KMS-11 (cell line): Measurements from ENCODE around the gene SMAD3.
A peak's percentile ranks its signal among the peaks of the same experiment; 100 is the strongest.

Source experiments
- H2AFZ ChIP-seq: fragments of 200-600 bp; sonication (generic); 2 replicates; pipeline ENCODE4 v1.6.1; 2016; ENCODE audit warnings: antibody characterized with exemption, mixed run types, low read depth
- H3K27ac ChIP-seq: fragments of 200-600 bp; sonication (generic); 2 replicates; pipeline ENCODE4 v1.6.1; 2016; ENCODE audit warnings: mild to moderate bottlenecking, mixed run types
- H3K27me3 ChIP-seq: fragments of 200-600 bp; sonication (generic); 2 replicates; pipeline ENCODE4 v1.6.1; 2017; ENCODE audit warnings: mild to moderate bottlenecking, low read depth, mixed run types, moderate library complexity; ENCODE audit not compliant: insufficient read depth
- H3K36me3 ChIP-seq: fragments of 200-600 bp; sonication (generic); 2 replicates; pipeline ENCODE4 v1.6.1; 2017; ENCODE audit warnings: mild to moderate bottlenecking, mixed run types; ENCODE audit not compliant: insufficient read depth
- H3K4me1 ChIP-seq: fragments of 200-600 bp; sonication (generic); 2 replicates; pipeline ENCODE4 v1.6.1; 2016; ENCODE audit warnings: mild to moderate bottlenecking, low read depth, mixed run types; ENCODE audit not compliant: poor library complexity, severe bottlenecking
- H3K4me2 ChIP-seq: fragments of 200-600 bp; sonication (generic); 2 replicates; pipeline ENCODE4 v1.7.0; 2016; ENCODE audit warnings: mild to moderate bottlenecking, mixed run types
- H3K4me3 ChIP-seq: fragments of 200-600 bp; sonication (generic); IDR thresholded peaks from 2 replicates; pipeline ENCODE4 v1.6.1; 2017; ENCODE audit warnings: low read depth, low read length, mixed read lengths; ENCODE audit not compliant: insufficient read depth
- H3K79me2 ChIP-seq: fragments of 200-600 bp; sonication (generic); 2 replicates; pipeline ENCODE4 v1.6.1; 2016; ENCODE audit warnings: low read depth, mixed run types; ENCODE audit not compliant: insufficient read depth
- H3K9ac ChIP-seq: fragments of 200-600 bp; sonication (generic); 2 replicates; pipeline ENCODE4 v1.6.1; 2016; ENCODE audit warnings: mild to moderate bottlenecking, mixed run types
- H4K20me1 ChIP-seq: fragments of 200-600 bp; sonication (generic); 2 replicates; pipeline ENCODE4 v1.6.1; 2016; ENCODE audit warnings: mild to moderate bottlenecking, mixed run types; ENCODE audit not compliant: insufficient read depth
- TF ChIP-seq, protein P1 (sequence below): fragments of 200-600 bp; sonication (generic); conservative IDR thresholded peaks from 2 replicates; pipeline ENCODE4 v1.6.1; 2017; ENCODE audit warnings: low read depth, mild to moderate bottlenecking, antibody characterized with exemption, low read length, moderate library complexity, mixed read lengths

Gene SMAD3

DNA sequence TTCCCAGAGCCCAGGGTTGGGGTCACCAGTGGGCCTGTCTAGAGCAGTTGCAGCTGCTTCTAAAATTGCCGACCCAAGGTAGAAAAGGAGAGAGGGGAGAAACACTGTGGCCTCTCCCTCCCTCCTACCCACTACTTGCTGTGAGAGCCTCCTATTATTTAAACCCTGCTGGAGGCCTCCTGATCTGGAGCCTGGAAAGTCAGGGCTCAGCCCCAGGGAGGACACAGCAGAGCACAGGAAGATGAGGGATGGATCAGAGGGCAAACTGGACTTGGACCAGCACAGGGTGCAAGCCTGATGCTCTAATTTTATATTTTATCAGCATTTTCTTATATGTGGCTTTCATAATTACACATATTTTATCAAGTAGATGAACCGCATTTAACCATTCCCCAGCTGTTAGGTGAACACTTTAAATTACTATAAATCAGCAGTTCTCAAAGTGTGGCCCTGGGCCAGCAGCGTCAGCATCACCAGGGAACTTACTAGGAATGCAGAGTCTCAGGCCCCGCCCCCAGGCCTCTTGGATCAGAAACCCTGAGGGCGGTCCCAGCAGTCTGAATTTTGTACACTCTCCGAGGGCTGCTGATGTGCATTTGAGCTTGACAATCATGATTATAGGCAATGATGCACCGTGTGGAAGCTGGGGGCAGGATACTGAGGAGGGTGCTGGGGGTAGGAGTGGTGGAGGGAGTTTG lies 26.7 kb downstream of the SMAD3 start:
- Histone ChIP-seq H3K79me2 (no peaks in the 10 kb centered on the region), H3K36me3 (no peaks in the 10 kb centered on the region), H3K4me3 (no peak overlapping the region), H3K27me3 (no peaks in the 10 kb centered on the region), H2AFZ (no peak overlapping the region), H4K20me1 (no peaks in the 10 kb centered on the region), H3K27ac (no peak overlapping the region; the same call in 1 of the 2 replicates), H3K9ac (no peak overlapping the region), H3K4me2 (peak overlapping the region; percentile 10; the same call in 1 of the 2 replicates), H3K4me1 (peaks cover 44% of the 10 kb centered on the region)
- TF ChIP-seq, protein P1, sequence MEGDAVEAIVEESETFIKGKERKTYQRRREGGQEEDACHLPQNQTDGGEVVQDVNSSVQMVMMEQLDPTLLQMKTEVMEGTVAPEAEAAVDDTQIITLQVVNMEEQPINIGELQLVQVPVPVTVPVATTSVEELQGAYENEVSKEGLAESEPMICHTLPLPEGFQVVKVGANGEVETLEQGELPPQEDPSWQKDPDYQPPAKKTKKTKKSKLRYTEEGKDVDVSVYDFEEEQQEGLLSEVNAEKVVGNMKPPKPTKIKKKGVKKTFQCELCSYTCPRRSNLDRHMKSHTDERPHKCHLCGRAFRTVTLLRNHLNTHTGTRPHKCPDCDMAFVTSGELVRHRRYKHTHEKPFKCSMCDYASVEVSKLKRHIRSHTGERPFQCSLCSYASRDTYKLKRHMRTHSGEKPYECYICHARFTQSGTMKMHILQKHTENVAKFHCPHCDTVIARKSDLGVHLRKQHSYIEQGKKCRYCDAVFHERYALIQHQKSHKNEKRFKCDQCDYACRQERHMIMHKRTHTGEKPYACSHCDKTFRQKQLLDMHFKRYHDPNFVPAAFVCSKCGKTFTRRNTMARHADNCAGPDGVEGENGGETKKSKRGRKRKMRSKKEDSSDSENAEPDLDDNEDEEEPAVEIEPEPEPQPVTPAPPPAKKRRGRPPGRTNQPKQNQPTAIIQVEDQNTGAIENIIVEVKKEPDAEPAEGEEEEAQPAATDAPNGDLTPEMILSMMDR: no peak

DNA sequence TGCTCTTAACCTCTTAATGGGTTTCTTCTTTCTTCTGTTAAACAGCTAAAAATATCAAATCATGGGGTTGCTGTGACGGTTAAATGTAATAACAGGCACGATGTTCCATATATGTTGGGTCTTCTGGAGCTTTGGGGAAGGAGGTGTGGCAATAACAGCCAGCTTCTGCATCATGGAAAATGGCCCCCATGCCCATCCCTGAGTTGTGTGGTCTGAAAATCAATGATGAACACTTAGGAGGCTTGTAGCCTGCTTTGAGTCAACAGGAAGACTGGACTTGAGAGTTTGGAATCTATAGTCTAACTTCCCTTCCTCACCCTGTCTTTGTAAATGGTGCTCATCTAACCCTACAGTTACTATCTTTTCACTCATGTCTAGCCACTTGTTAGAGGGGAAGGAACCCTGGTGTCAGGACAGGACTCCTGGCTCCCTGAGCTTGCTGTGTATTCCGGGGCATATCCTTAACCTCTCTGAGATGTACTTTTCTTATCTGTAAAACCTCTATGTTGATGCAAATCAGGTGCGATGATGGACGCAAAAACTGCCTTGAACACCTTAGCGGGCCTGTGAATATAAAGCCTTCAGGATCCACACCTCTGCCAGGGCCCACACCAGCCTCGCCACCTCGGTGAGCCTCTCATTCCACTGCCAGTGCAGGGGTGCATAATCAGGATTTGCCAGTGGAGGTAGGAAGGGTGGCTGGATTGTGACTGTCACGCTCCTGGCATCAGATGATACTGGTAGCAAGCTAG lies 27.5 kb downstream of the SMAD3 start:
- TF ChIP-seq, protein P1: no peak
- Histone ChIP-seq H3K4me1 (peaks cover 44% of the 10 kb centered on the region), H3K36me3 (no peaks in the 10 kb centered on the region), H3K27ac (no peak overlapping the region), H3K9ac (no peak overlapping the region), H3K79me2 (no peaks in the 10 kb centered on the region), H2AFZ (no peak overlapping the region), H3K27me3 (no peaks in the 10 kb centered on the region), H3K4me2 (no peak overlapping the region), H4K20me1 (no peaks in the 10 kb centered on the region), H3K4me3 (no peak overlapping the region)

DNA sequence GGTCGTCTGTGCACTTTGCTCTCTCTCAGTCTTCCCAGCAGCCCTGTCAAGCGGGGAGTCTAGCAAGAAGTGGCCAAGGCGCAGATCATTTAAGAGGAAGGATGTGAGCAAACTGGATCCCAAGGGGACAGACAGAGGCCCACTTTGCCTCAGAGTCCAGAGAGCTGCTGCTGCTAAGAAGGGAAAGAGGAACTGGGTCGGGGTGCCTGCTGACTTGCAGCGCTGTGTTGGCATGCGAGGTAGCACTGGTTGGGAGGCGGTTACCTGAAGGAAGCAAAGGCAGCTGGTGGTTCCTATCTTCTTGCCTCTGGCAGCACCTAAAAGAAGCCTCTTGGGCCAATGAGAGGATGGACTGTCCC lies 28.1 kb downstream of the SMAD3 start:
- Histone ChIP-seq H3K79me2 (no peaks in the 10 kb centered on the region), H4K20me1 (no peaks in the 10 kb centered on the region), H3K36me3 (no peaks in the 10 kb centered on the region), H3K4me2 (no peak overlapping the region), H3K27me3 (no peaks in the 10 kb centered on the region), H2AFZ (no peak overlapping the region), H3K9ac (no peak overlapping the region), H3K27ac (no peak overlapping the region), H3K4me3 (no peak overlapping the region), H3K4me1 (peaks cover 43% of the 10 kb centered on the region)
- TF ChIP-seq, protein P1: no peak

DNA sequence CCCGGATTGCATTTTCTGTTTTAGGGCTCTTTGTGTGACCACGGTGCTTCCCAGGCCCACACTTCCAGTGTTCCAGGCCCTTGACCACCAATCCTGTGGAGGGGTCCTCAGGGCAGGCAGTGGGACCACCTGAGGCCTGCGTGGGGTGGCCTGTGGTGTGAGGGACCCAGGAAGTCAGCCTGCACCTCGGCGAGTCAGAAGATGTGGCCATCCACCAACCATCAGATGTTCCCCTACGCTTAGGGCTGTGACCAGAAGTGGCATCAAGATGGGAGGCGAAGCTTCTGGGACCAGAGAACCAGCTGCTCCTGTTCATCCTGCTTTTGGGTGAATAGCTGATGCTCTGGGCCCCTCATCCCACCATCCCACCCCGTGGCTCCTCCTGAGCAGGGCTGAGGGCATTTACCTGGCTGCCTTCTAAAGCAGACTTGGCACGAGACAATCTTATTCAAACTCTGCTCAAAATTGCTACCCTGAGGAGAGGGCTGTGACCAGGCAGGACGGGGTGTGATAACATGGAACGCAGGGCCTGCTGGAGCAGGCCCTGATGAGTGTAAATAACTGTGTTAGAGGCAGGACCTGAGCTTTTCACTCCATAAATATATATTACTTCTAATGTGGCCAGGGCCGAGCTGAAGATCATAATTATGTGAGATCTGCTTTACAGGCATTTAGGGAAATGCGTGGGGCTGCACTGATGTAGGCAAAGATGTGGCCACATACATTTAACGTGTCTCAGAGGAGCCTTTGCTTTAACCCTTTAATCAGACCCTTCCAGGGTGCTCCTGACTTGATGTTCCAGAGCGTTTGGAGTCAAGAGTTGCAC lies 28.8 kb downstream of the SMAD3 start:
- H3K36me3 ChIP-seq: no peaks in the 10 kb centered on the region
- no peak overlapping the region for H2AFZ ChIP-seq
- H3K79me2 ChIP-seq: no peaks in the 10 kb centered on the region
- no peak overlapping the region for H3K27ac ChIP-seq
- no peaks in the 10 kb centered on the region for H4K20me1 ChIP-seq
- no peak overlapping the region for H3K4me2 ChIP-seq
- no peak overlapping the region for H3K9ac ChIP-seq
- TF ChIP-seq, protein P1: no peak
- no peaks in the 10 kb centered on the region for H3K27me3 ChIP-seq
- H3K4me1 ChIP-seq: peaks cover 50% of the 10 kb centered on the region
- no peak overlapping the region for H3K4me3 ChIP-seq
